K562 (cell line): ENCODE measurements around the gene SMARCA1. TPM values are rescaled to one million over a fixed set of nuclear protein-coding genes. Genes with fewer than 3 reads are reported as not detected.

Experiments used
- ATAC-seq: fragments of 200-7000 bp; cut with Tn5 transposase; 3 replicates; pipeline ENCODE4 v1.9.1; 2020; ENCODE audit warnings: moderate library complexity
- BruUV-seq: library from RNA; stranded (reverse); fragments of 400-500 nt; replicated peaks from 2 replicates; lab custom pipeline; 2021; lab: Mats Ljungman, UMichigan
- CTCF ChIA-PET: fragments of 300-600 bp; formaldehyde crosslinking; extraction: SDS; loops from one replicate; lab custom pipeline; 2021; ENCODE audit warnings: low intra/inter-chr PET ratio; lab: Yijun Ruan, JAX
- POLR2A ChIA-PET: fragments of 300-600, 350-650 bp; sonication (Branson Sonifier 250); formaldehyde crosslinking; extraction: SDS; loops from one replicate; lab custom pipeline; 2021; ENCODE audit warnings: antibody characterized with exemption, inconsistent platforms; lab: Yijun Ruan, JAX
- DNase-seq, 4 experiments: peaks; one replicate each; pipeline versions ENCODE4 v3.0.0 to v3.0.0-alpha.2; 2011 to 2018; ENCODE audit warnings: low spot score in 3 of 4, mixed read lengths in 3 of 4; ENCODE audit errors: extremely low read depth in 1 of 4
- FAIRE-seq: peaks from 2 replicates; lab custom pipeline; 2011; peaks lifted over from hg19 to GRCh38; lab: Jason Lieb, UNC
- H2AFZ ChIP-seq: 2 replicates; pipeline ENCODE4 v1.6.0; 2011; ENCODE audit warnings: low read depth, low read length, control low read depth, inconsistent platforms
- H3K27ac ChIP-seq: fragments of 200-600 bp; 3 replicates; pipeline ENCODE4 v1.8.0; 2011; ENCODE audit warnings: low read depth, mild to moderate bottlenecking, control low read depth, inconsistent platforms, low read length, moderate library complexity, mixed read lengths; ENCODE audit errors: extremely low read depth
- H3K27me3 ChIP-seq, 2 experiments: fragments of 300-600 bp in 1 of 2; 2 replicates in 1 of 2; 3 replicates in 1 of 2; pipeline versions ENCODE4 v1.6.0 to v1.8.0; 2011; ENCODE audit warnings: inconsistent platforms in 2 of 2, low read length in 2 of 2, mild to moderate bottlenecking in 1 of 2, mixed read lengths in 1 of 2, moderate library complexity in 1 of 2; ENCODE audit not compliant: control insufficient read depth in 2 of 2, insufficient read depth in 2 of 2
- H3K36me3 ChIP-seq: fragments of 300-600 bp; 3 replicates; pipeline ENCODE4 v1.8.0; 2011; ENCODE audit warnings: mild to moderate bottlenecking, low read length, inconsistent platforms; ENCODE audit not compliant: control insufficient read depth, insufficient read depth
- H3K4me1 ChIP-seq, 2 experiments: fragments of 200-600 bp in 1 of 2; replicated peaks in 1 of 2; 2 replicates in 1 of 2; 3 replicates in 1 of 2; pipeline versions ENCODE4 v1.5.1 to v1.8.0; 2011; ENCODE audit warnings: inconsistent platforms in 2 of 2, low read length in 2 of 2, mild to moderate bottlenecking in 1 of 2, mixed read lengths in 1 of 2, moderate library complexity in 1 of 2; ENCODE audit not compliant: control insufficient read depth in 2 of 2, insufficient read depth in 2 of 2
- H3K4me2 ChIP-seq: 2 replicates; pipeline ENCODE4 v1.6.1; 2011; ENCODE audit warnings: low read length, control low read depth, inconsistent platforms, mixed read lengths; ENCODE audit not compliant: insufficient read depth
- H3K4me3 ChIP-seq: fragments of 200-600 bp; sonication (generic), shearing (Covaris generic); 2 replicates; pipeline ENCODE4 v1.5.1; 2016; ENCODE audit warnings: control low read depth, inconsistent platforms
- H3K79me2 ChIP-seq: fragments of 200-600 bp; 3 replicates; pipeline ENCODE4 v1.8.0; 2011; ENCODE audit warnings: low read length, inconsistent platforms; ENCODE audit not compliant: control insufficient read depth, insufficient read depth
- H3K9ac ChIP-seq, 2 experiments: 2 replicates each; pipeline versions ENCODE4 v1.6.0 to v1.6.1; 2011; ENCODE audit warnings: low read depth in 2 of 2, low read length in 2 of 2, control low read depth in 1 of 2, inconsistent platforms in 1 of 2, mild to moderate bottlenecking in 1 of 2, mixed read lengths in 1 of 2; ENCODE audit not compliant: insufficient read depth in 1 of 2
- H3K9me1 ChIP-seq: one replicate; pipeline ENCODE4 v1.6.0; 2011; ENCODE audit warnings: inconsistent platforms, mild to moderate bottlenecking, low read length, moderate library complexity; ENCODE audit not compliant: control insufficient read depth, insufficient read depth
- H3K9me3 ChIP-seq: replicated peaks from 2 replicates; pipeline ENCODE4 v1.5.1; 2011; ENCODE audit warnings: low read depth, low read length, inconsistent platforms; ENCODE audit not compliant: control insufficient read depth, insufficient read depth
- H4K20me1 ChIP-seq: replicated peaks from 2 replicates; pipeline ENCODE4 v1.6.1; 2011; ENCODE audit warnings: low read length, inconsistent platforms, mixed read lengths; ENCODE audit not compliant: control insufficient read depth, insufficient read depth
- CBFA2T3 ChIP-seq: fragments of 450-650 bp; IDR thresholded peaks from 2 replicates; pipeline ENCODE4 v1.6.1; 2017
- DPF2 ChIP-seq: fragments of 450-650 bp; IDR thresholded peaks from 2 replicates; pipeline ENCODE4 v1.6.1; 2016
- EGR1 ChIP-seq: fragments of 450-650 bp; conservative IDR thresholded peaks from 2 replicates; pipeline ENCODE4 v1.6.1; 2017; ENCODE audit warnings: mild to moderate bottlenecking
- GABPA ChIP-seq: fragments of 200-800 bp; sonication (Bioruptor generic); conservative IDR thresholded peaks from 2 replicates; pipeline ENCODE4 v1.6.1; 2016; ENCODE audit warnings: low read depth, missing genetic modification characterization, missing compliant biosample characterization
- JUND ChIP-seq, 2 experiments: IDR thresholded peaks; 2 replicates in 1 of 2; 3 replicates in 1 of 2; pipeline ENCODE4 v1.6.1; 2011; ENCODE audit warnings: borderline replicate concordance in 2 of 2, low read depth in 2 of 2, low read length in 2 of 2, improper control_type of control experiment in 1 of 2, missing biosample characterization in 1 of 2, missing genetic modification characterization in 1 of 2, missing genetic modification reagents in 1 of 2
- PTTG1 ChIP-seq: fragments of 450-650 bp; IDR thresholded peaks from 2 replicates; pipeline ENCODE4 v1.6.1; 2016; ENCODE audit warnings: low read depth, mild to moderate bottlenecking, missing genetic modification characterization, missing compliant biosample characterization
- SAFB ChIP-seq: fragments of 200-400 bp; formaldehyde crosslinking; IDR thresholded peaks from 2 replicates; pipeline ENCODE4 v1.6.1; 2017; ENCODE audit warnings: low read depth, low read length, borderline replicate concordance
- XRCC5 ChIP-seq: fragments of 200-400 bp; formaldehyde crosslinking; IDR thresholded peaks from 2 replicates; pipeline ENCODE4 v1.6.1; 2017; ENCODE audit warnings: low read depth, mild to moderate bottlenecking, low read length
- ZNF165 ChIP-seq: fragments of 250-450 bp; sonication (Bioruptor Pico); IDR thresholded peaks from 2 replicates; pipeline ENCODE4 v1.4.0; 2020; ENCODE audit warnings: borderline replicate concordance
- ZNF407 ChIP-seq: fragments of 450-650 bp; IDR thresholded peaks from 2 replicates; pipeline ENCODE4 v1.6.1; 2016; ENCODE audit warnings: low read depth
- WGBS: fragments of 100-300 bp; shearing (Covaris generic); methylation state at CpG from one replicate; pipeline ENCODE4 v1.1.6; 2016; ENCODE audit warnings: low coverage, mixed read lengths; ENCODE audit not compliant: insufficient coverage; ENCODE audit errors: missing lambda C conversion rate; 5-methylcytosine and 5-hydroxymethylcytosine counted together
- in situ Hi-C: fragments of 300-500 bp; cut with MboI; formaldehyde crosslinking; loops from 4 replicates; pipeline ENCODE4 v1.15.0; 2018; ENCODE audit warnings: inconsistent platforms, mixed read lengths
- intact Hi-C: fragments of 100-400 bp; cut with micrococcal nuclease; formaldehyde crosslinking; loops from 2 replicates; pipeline ENCODE4 v1.14.2; 2022
- polyA plus RNA-seq, 8 experiments: library from polyadenylated mRNA; depleted of rRNA in 4 of 8; stranded (reverse) in 5 of 8; unstranded in 3 of 8; fragments of >200 nt; fragmentation: Nextera tagmentation in 2 of 8; fragmentation: Illumina TruSeq in 1 of 8; extraction: Ambion mirVana in 2 of 8; extraction: Trizol in 1 of 8; gene quantifications; 2 replicates each; pipeline versions ENCODE4 v1.2.1 to v1.2.3, GENCODE V29; 2011 to 2014; ENCODE audit warnings: inconsistent platforms in 1 of 8, missing spikeins in 1 of 8
- total RNA-seq, 7 experiments: library from RNA; depleted of rRNA in 6 of 7; stranded (reverse); fragments of >200 nt in 6 of 7; fragmentation: Illumina TruSeq in 2 of 7; extraction: Trizol in 2 of 7; gene quantifications; 2 replicates each; pipeline versions ENCODE4 v1.2.1 to v1.2.3, GENCODE V29; 2011 to 2021; ENCODE audit warnings: low replicate concordance in 1 of 7
- TF ChIP-seq, protein P1 (sequence below), 3 experiments: fragments of 200-800 bp in 1 of 3; sonication (Bioruptor generic) in 1 of 3; sonication (generic) in 1 of 3; formaldehyde crosslinking in 1 of 3; IDR thresholded peaks; 2 replicates each; pipeline versions ENCODE4 v1.6.1 to v1.8.0; 2016 to 2022; ENCODE audit warnings: mild to moderate bottlenecking in 2 of 3, missing compliant biosample characterization in 2 of 3, missing genetic modification characterization in 2 of 3, missing genetic modification reagents in 1 of 3

Gene SMARCA1
- total and polyA plus RNA-seq, 9 of the 15 experiments (the other 6 are each of a cell fraction or from before 2014, with no cell fraction given) = 0.42 to 3.0 (median 2.0) TPM

DNA sequence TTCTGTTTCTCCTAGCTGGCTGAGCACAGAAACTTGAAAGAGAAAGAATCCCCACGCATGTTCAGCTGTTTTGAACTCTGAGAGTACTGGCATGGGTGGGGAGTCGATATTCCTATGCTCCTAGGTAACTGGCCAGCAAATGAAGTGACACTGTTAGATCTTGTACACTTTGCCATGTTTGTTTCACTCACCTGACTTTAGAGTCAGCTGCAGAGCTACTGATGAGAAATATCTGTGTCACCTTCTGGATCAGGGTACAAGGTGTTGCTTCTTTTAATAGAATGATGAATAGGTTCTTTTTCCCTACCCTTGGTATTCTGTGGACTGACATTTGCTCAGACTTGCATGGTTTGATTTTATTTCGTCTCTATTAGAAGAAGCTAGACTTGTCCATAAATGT, 45.1 kb upstream of the SMARCA1 start (continued):
- no peak for TF ChIP-seq ZNF407
- TF ChIP-seq, all 486 proteins: peak for 0

GRCh38 chrX:129566073-129566472, 42.8 kb upstream of the SMARCA1 start:
- Histone ChIP-seq H3K9ac (no peak overlapping the region), H3K79me2 (no peaks in the 10 kb centered on the region), H3K4me1 (no peaks in the 10 kb centered on the region), H3K4me2 (no peak overlapping the region), H3K36me3 (peaks cover 67% of the 10 kb centered on the region), H3K27me3 (no peaks in the 10 kb centered on the region), H4K20me1 (no peaks in the 10 kb centered on the region), H2AFZ (no peak overlapping the region), H3K9me1 (peaks cover 3% of the 10 kb centered on the region), H3K9me3 (no peaks in the 10 kb centered on the region), H3K27ac (no peak overlapping the region), H3K4me3 (no peak overlapping the region)
- 0% methylated on average over 1 of the region's 1 CpG for WGBS
- intact Hi-C loops (no loop called here), in situ Hi-C loops (no loop called here)
- no TSS peak for BruUV-seq
- no peak for ATAC-seq
- CTCF ChIA-PET = no interaction called here
- FAIRE-seq = no peak
- no peak for DNase-seq
- POLR2A ChIA-PET = interaction anchor here (2.5 kb wide), 1 partner anchor 9 kb away, joined by 8 read pairs; no protein-coding TSS in a partner anchor
- TF ChIP-seq GABPA (tag) (no peak), JUND (IDR thresholded peaks at IDR 0.05; ENCODE audit: borderline replicate concordance, low read depth, low read length) (no peak), JUND (tag; IDR thresholded peaks at IDR 0.05; ENCODE audit: borderline replicate concordance, low read depth, low read length) (no peak), SAFB (no peak), XRCC5 (no peak), DPF2 (no peak), EGR1 (no peak), ZNF165 (no peak), PTTG1 (tag) (no peak), CBFA2T3 (no peak)
- TF ChIP-seq, protein P1, sequence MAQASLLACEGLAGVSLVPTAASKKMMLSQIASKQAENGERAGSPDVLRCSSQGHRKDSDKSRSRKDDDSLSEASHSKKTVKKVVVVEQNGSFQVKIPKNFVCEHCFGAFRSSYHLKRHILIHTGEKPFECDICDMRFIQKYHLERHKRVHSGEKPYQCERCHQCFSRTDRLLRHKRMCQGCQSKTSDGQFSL (CRISPR knock-in tag; IDR thresholded peaks at IDR 0.05) = no peak
- TF ChIP-seq, protein P1 (tag; IDR thresholded peaks at IDR 0.05) = no peak
